ENCODE measurements around the gene ABCG1.

DNA sequence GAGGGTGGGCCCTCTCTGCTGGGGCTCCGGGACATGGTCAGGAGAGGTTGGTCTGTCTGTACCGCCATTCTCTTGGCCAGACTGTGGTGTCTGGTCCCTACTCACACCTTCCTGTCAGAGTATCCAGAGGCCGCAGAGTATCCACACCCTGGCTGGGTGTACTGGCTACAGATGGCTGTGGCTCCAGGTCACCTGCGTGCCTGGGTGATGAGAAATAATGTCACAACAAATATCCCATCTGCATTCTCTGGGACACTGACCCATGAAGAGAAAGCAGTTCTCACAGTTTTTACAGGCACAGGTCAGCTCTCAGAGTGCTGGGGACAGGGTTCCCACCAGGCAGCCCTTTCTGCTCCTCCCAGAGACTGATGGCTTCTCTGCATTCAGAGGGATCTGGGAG lies 37.4 kb downstream of the ABCG1 start:
- TF ChIP-seq, protein P1, sequence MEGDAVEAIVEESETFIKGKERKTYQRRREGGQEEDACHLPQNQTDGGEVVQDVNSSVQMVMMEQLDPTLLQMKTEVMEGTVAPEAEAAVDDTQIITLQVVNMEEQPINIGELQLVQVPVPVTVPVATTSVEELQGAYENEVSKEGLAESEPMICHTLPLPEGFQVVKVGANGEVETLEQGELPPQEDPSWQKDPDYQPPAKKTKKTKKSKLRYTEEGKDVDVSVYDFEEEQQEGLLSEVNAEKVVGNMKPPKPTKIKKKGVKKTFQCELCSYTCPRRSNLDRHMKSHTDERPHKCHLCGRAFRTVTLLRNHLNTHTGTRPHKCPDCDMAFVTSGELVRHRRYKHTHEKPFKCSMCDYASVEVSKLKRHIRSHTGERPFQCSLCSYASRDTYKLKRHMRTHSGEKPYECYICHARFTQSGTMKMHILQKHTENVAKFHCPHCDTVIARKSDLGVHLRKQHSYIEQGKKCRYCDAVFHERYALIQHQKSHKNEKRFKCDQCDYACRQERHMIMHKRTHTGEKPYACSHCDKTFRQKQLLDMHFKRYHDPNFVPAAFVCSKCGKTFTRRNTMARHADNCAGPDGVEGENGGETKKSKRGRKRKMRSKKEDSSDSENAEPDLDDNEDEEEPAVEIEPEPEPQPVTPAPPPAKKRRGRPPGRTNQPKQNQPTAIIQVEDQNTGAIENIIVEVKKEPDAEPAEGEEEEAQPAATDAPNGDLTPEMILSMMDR (IDR thresholded peaks at IDR 0.05), result no peak
- TF ChIP-seq POLR2A (IDR thresholded peaks at IDR 0.05; ENCODE audit: low read depth), result no peak

All from esophagus muscularis mucosa (tissue), 3 donors.